HepG2 (cell line): ENCODE data around the gene BTG3. TPM values are rescaled to one million over a fixed set of nuclear protein-coding genes. Genes with fewer than 3 reads are reported as not detected.
A peak's percentile ranks its signal among the peaks of the same experiment; 100 is the strongest.

Experiments used
- ATAC-seq: fragments of 200-7000 bp; cut with Tn5 transposase; 3 replicates; pipeline ENCODE4 v1.9.1; 2020; ENCODE audit warnings: mild to moderate bottlenecking, moderate library complexity
- BruUV-seq: library from RNA; stranded (reverse); fragments of 400-500 nt; replicated peaks from 2 replicates; lab custom pipeline; 2021; lab: Mats Ljungman, UMichigan
- CTCF ChIA-PET: fragments of 300-600 bp; formaldehyde crosslinking; extraction: SDS; loops from one replicate; lab custom pipeline; 2021; ENCODE audit warnings: low total read pairs, inconsistent platforms, low intra/inter-chr PET ratio; lab: Yijun Ruan, JAX
- POLR2A ChIA-PET: fragments of 350-600 bp; sonication (Branson Sonifier 250); formaldehyde crosslinking; loops from one replicate; lab custom pipeline; 2020; ENCODE audit warnings: antibody characterized with exemption, inconsistent platforms; lab: Yijun Ruan, JAX
- DNase-seq: peaks from one replicate; pipeline ENCODE4 v3.0.0-alpha.2; 2015; ENCODE audit warnings: low spot score
- FAIRE-seq: peaks from 3 replicates; lab custom pipeline; 2011; peaks lifted over from hg19 to GRCh38; lab: Jason Lieb, UNC
- H2AFZ ChIP-seq: one replicate; pipeline ENCODE4 v1.6.1; 2011; ENCODE audit warnings: low read length, inconsistent platforms
- H3K27ac ChIP-seq: fragments of 300-600 bp; 3 replicates; pipeline ENCODE4 v1.8.0; 2011; ENCODE audit warnings: mixed run types, mild to moderate bottlenecking, mixed read lengths, low read length, inconsistent platforms; ENCODE audit not compliant: insufficient read depth; ENCODE audit errors: extremely low read length
- H3K27me3 ChIP-seq, 2 experiments: fragments of 200-600 bp in 1 of 2; 2 replicates in 1 of 2; 3 replicates in 1 of 2; pipeline versions ENCODE4 v1.6.0 to v1.8.0; 2011; ENCODE audit warnings: low read length in 2 of 2, mild to moderate bottlenecking in 2 of 2, moderate library complexity in 2 of 2, inconsistent platforms in 1 of 2; ENCODE audit not compliant: insufficient read depth in 2 of 2, control insufficient read depth in 1 of 2
- H3K36me3 ChIP-seq, 2 experiments: fragments of 200-600 bp in 1 of 2; replicated peaks in 1 of 2; 2 replicates in 1 of 2; 3 replicates in 1 of 2; pipeline versions ENCODE4 v1.5.1 to v1.8.0; 2011; ENCODE audit warnings: low read length in 2 of 2, inconsistent platforms in 1 of 2; ENCODE audit not compliant: insufficient read depth in 2 of 2, control insufficient read depth in 1 of 2
- H3K4me1 ChIP-seq: 2 replicates; pipeline ENCODE4 v1.5.1; 2012; ENCODE audit warnings: low read length, inconsistent platforms; ENCODE audit not compliant: insufficient read depth
- H3K4me2 ChIP-seq: 2 replicates; pipeline ENCODE4 v1.6.0; 2011; ENCODE audit warnings: low read depth, low read length, inconsistent platforms
- H3K4me3 ChIP-seq, 3 experiments: fragments of 200-600 bp in 1 of 3; sonication (generic), shearing (Covaris generic) in 1 of 3; replicated peaks in 1 of 3; 2 replicates each; pipeline ENCODE4 v1.5.1; 2011 to 2016; ENCODE audit warnings: low read length in 3 of 3, inconsistent platforms in 2 of 3, low read depth in 2 of 3, mild to moderate bottlenecking in 2 of 3, control low read depth in 1 of 3, mixed read lengths in 1 of 3; ENCODE audit not compliant: insufficient read depth in 1 of 3
- H3K79me2 ChIP-seq: one replicate; pipeline ENCODE4 v1.6.1; 2011; ENCODE audit warnings: low read length, inconsistent platforms; ENCODE audit not compliant: insufficient read depth
- H3K9ac ChIP-seq: 2 replicates; pipeline ENCODE4 v1.6.0; 2011; ENCODE audit warnings: mild to moderate bottlenecking, low read depth, low read length, inconsistent platforms; ENCODE audit not compliant: insufficient read depth
- H3K9me3 ChIP-seq: 2 replicates; pipeline ENCODE4 v1.5.1; 2012; ENCODE audit warnings: mild to moderate bottlenecking, low read length
- H4K20me1 ChIP-seq: 2 replicates; pipeline ENCODE4 v1.6.0; 2011; ENCODE audit warnings: inconsistent platforms, mild to moderate bottlenecking, low read length, moderate library complexity; ENCODE audit not compliant: insufficient read depth
- CENPT ChIP-seq: sonication (generic); formaldehyde crosslinking; IDR thresholded peaks from 2 replicates; pipeline ENCODE4 v1.8.0; 2022; ENCODE audit warnings: low read depth, mild to moderate bottlenecking, moderate library complexity, missing genetic modification reagents
- HCFC1 ChIP-seq: fragments of 150-350 bp; IDR thresholded peaks from 2 replicates; pipeline ENCODE4 v1.6.1; 2014; ENCODE audit warnings: low read depth, low read length
- HNF4A ChIP-seq: sonication (generic); formaldehyde crosslinking; IDR thresholded peaks from 2 replicates; pipeline ENCODE4 v1.4.0; 2020; ENCODE audit warnings: missing genetic modification reagents
- HNRNPH1 ChIP-seq: fragments of 200-400 bp; formaldehyde crosslinking; optimal IDR thresholded peaks from 2 replicates; pipeline ENCODE3; 2017; ENCODE audit warnings: mild to moderate bottlenecking, low read depth, low read length
- IRF2 ChIP-seq: IDR thresholded peaks from 2 replicates; pipeline ENCODE4 v1.6.1; 2018; ENCODE audit warnings: missing genetic modification reagents, missing compliant biosample characterization
- JUNB ChIP-seq: sonication (generic); formaldehyde crosslinking; IDR thresholded peaks from 2 replicates; pipeline ENCODE4 v1.8.0; 2022; ENCODE audit warnings: missing genetic modification reagents, mild to moderate bottlenecking, borderline replicate concordance
- MYNN ChIP-seq: sonication (generic); formaldehyde crosslinking; IDR thresholded peaks from 2 replicates; pipeline ENCODE4 v1.4.0; 2020; ENCODE audit warnings: mild to moderate bottlenecking, low read depth, missing genetic modification reagents
- NFRKB ChIP-seq: fragments of 450-650 bp; IDR thresholded peaks from 2 replicates; pipeline ENCODE4 v1.6.1; 2017
- POLR2A ChIP-seq, 2 experiments: IDR thresholded peaks; 2 replicates each; pipeline ENCODE4 v1.6.1; 2011; ENCODE audit warnings: low read depth in 2 of 2, low read length in 2 of 2, mild to moderate bottlenecking in 1 of 2, moderate library complexity in 1 of 2; ENCODE audit not compliant: insufficient read depth in 1 of 2
- SIN3B ChIP-seq: fragments of 150-350 bp; IDR thresholded peaks from 2 replicates; pipeline ENCODE4 v1.6.1; 2014; ENCODE audit warnings: low read length
- ZBTB8A ChIP-seq: sonication (generic); formaldehyde crosslinking; IDR thresholded peaks from 2 replicates; pipeline ENCODE4 v1.4.0; 2020; ENCODE audit warnings: mild to moderate bottlenecking, low read depth, missing genetic modification reagents, borderline replicate concordance
- ZNF143 ChIP-seq: sonication (generic); formaldehyde crosslinking; IDR thresholded peaks from 2 replicates; pipeline ENCODE4 v1.4.0; 2020; ENCODE audit warnings: missing genetic modification reagents
- ZNF775 ChIP-seq: sonication (generic); formaldehyde crosslinking; IDR thresholded peaks from 2 replicates; pipeline ENCODE4 v1.4.0; 2020; ENCODE audit warnings: missing genetic modification reagents, mild to moderate bottlenecking, moderate library complexity, borderline replicate concordance
- ZNF841 ChIP-seq: sonication (generic); formaldehyde crosslinking; IDR thresholded peaks from 2 replicates; pipeline ENCODE4 v1.8.1; 2023; ENCODE audit warnings: missing genetic modification reagents, borderline replicate concordance
- WGBS: methylation state at CpG from one replicate; pipeline ENCODE4 v1.1.6; 2017; ENCODE audit warnings: low lambda C conversion rate; 5-methylcytosine and 5-hydroxymethylcytosine counted together
- in situ Hi-C: cut with HindIII; loops from 2 replicates; pipeline ENCODE4 v1.10.0; 2017; ENCODE audit warnings: low pct_unique_long_range_greater_than_20kb; ENCODE audit not compliant: extremely low pct_ligation_motif_present
- intact Hi-C: fragments of 100-400 bp; cut with micrococcal nuclease; formaldehyde crosslinking; loops from one replicate; pipeline ENCODE4 v1.10.0; 2022; ENCODE audit not compliant: unreplicated experiment
- polyA plus RNA-seq, 8 experiments: library from polyadenylated mRNA; depleted of rRNA in 3 of 8; stranded (reverse) in 7 of 8; unstranded in 1 of 8; fragments of >200 nt; fragmentation: Illumina TruSeq in 4 of 8; extraction: Trizol in 4 of 8; gene quantifications; 2 replicates each; pipeline versions ENCODE4 v1.2.1 to v1.2.3, GENCODE V29; 2011 to 2016; ENCODE audit warnings: low read depth in 4 of 8, missing spikeins in 1 of 8, mixed read lengths in 1 of 8; ENCODE audit not compliant: insufficient read depth in 1 of 8
- total RNA-seq, 5 experiments: library from RNA; depleted of rRNA; stranded (reverse); fragments of >200 nt; fragmentation: Illumina TruSeq; extraction: Trizol; gene quantifications; 2 replicates each; pipeline ENCODE4 v1.2.3, GENCODE V29; 2016; ENCODE audit warnings: low read depth in 1 of 5
- TF ChIP-seq, protein P1 (sequence below): sonication (generic); formaldehyde crosslinking; IDR thresholded peaks from 2 replicates; pipeline ENCODE4 v1.4.0; 2020; ENCODE audit warnings: missing genetic modification reagents
- TF ChIP-seq, protein P2 (sequence below): IDR thresholded peaks from 2 replicates; pipeline ENCODE4 v1.6.1; 2016; ENCODE audit warnings: missing genetic modification reagents, missing compliant biosample characterization
- TF ChIP-seq, protein P3 (sequence below): sonication (generic); formaldehyde crosslinking; IDR thresholded peaks from 2 replicates; pipeline ENCODE4 v1.4.0; 2020; ENCODE audit warnings: missing genetic modification reagents, borderline replicate concordance

Gene BTG3
- total and polyA plus RNA-seq, 2 of the 13 experiments (the other 11 are each of a cell fraction or from before 2014, with no cell fraction given) = 13.9 to 27.4 TPM

DNA sequence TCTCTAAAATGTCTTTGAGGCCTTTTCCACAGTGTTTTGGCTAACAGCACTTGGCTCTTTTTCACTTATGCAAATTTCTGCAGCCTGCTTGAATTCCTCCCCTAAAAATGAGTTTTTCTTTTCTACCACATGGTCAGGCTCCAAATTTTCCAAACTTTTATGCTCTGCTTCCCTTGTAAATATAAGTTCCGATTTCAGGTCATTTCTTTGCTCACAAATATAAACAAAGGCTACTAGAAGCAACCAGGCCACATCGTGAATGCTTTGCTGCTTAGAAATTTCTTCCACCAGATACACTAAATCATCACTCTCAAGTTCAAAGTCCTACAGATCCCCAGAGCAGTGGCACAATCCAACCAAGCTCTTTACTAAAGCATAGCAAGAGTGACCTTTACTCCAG is 28.1 kb upstream of the BTG3 start:
- no peak overlapping the region for H3K9ac ChIP-seq
- H3K79me2 ChIP-seq = no peaks in the 10 kb centered on the region
- intact Hi-C loops (no loop called here), in situ Hi-C loops (no loop called here)
- WGBS = 3% methylated on average over 2 of the region's 2 CpGs
- no peaks in the 10 kb centered on the region for H3K36me3 ChIP-seq
- no peak overlapping the region for H3K4me3 ChIP-seq
- BruUV-seq = no TSS peak
- no peak overlapping the region for H3K4me2 ChIP-seq
- no peaks in the 10 kb centered on the region for H3K9me3 ChIP-seq
- no peaks in the 10 kb centered on the region; a peak in 1 of 5 replicates for H3K27me3 ChIP-seq
- CTCF ChIA-PET = no interaction called here
- H2AFZ ChIP-seq = no peak overlapping the region
- FAIRE-seq (no peak), DNase-seq (peak; percentile 5), ATAC-seq (no peak)
- TF ChIP-seq, protein P1, sequence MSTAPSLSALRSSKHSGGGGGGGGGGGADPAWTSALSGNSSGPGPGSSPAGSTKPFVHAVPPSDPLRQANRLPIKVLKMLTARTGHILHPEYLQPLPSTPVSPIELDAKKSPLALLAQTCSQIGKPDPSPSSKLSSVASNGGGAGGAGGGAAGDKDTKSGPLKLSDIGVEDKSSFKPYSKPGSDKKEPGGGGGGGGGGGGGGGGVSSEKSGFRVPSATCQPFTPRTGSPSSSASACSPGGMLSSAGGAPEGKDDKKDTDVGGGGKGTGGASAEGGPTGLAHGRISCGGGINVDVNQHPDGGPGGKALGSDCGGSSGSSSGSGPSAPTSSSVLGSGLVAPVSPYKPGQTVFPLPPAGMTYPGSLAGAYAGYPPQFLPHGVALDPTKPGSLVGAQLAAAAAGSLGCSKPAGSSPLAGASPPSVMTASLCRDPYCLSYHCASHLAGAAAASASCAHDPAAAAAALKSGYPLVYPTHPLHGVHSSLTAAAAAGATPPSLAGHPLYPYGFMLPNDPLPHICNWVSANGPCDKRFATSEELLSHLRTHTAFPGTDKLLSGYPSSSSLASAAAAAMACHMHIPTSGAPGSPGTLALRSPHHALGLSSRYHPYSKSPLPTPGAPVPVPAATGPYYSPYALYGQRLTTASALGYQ (CRISPR knock-in tag) = no peak
- TF ChIP-seq JUNB (CRISPR knock-in tag) = no peak
- TF ChIP-seq HNRNPH1 = no peak
- no peak for TF ChIP-seq MYNN (CRISPR knock-in tag)
- TF ChIP-seq NFRKB = no peak
- TF ChIP-seq HNF4A = 0 out of 2 replicates have a peak, but pooled peaks have one; percentile 10
- TF ChIP-seq HCFC1 = no peak
- TF ChIP-seq ZNF841 (CRISPR knock-in tag) = peak; percentile 94; the same call in 1 of the 2 replicates
- TF ChIP-seq POLR2A (IDR thresholded peaks at IDR 0.05; ENCODE audit: insufficient read depth in 1 of 2, low read depth in 2 of 2, low read length in 2 of 2) = no peak
- no peaks in the 10 kb centered on the region for H3K4me1 ChIP-seq
- H4K20me1 ChIP-seq = no peaks in the 10 kb centered on the region
- no peak overlapping the region for H3K27ac ChIP-seq
- POLR2A ChIA-PET = no interaction called here

DNA sequence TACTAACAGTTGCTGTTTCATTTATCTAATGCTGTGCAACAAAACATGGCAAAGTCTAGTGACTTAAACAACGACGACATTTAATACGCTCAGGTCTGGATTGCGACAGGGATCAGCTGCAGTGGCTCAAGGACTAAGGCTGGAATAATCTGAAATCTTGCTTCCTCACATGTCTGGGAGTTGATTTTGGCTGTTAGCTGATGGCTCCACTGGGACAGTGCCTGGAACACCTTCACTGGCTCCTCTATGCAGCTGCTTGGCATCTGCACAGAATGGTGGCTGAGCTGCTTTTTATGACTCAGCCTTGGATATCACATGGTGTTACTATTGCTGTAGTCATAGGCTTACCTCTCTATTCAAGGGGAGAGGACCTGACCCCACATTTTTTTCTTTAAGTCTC is 24.0 kb upstream of the BTG3 start:
- H3K4me3 ChIP-seq = no peak overlapping the region
- H3K9me3 ChIP-seq = no peaks in the 10 kb centered on the region
- TF ChIP-seq, protein P2, sequence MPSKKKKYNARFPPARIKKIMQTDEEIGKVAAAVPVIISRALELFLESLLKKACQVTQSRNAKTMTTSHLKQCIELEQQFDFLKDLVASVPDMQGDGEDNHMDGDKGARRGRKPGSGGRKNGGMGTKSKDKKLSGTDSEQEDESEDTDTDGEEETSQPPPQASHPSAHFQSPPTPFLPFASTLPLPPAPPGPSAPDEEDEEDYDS (CRISPR knock-in tag) = no peak
- TF ChIP-seq SIN3B = no peak
- no peak for TF ChIP-seq CENPT (CRISPR knock-in tag)
- no peak for TF ChIP-seq ZNF143 (CRISPR knock-in tag)
- no peak for TF ChIP-seq IRF2 (CRISPR knock-in tag)
- TF ChIP-seq, protein P3, sequence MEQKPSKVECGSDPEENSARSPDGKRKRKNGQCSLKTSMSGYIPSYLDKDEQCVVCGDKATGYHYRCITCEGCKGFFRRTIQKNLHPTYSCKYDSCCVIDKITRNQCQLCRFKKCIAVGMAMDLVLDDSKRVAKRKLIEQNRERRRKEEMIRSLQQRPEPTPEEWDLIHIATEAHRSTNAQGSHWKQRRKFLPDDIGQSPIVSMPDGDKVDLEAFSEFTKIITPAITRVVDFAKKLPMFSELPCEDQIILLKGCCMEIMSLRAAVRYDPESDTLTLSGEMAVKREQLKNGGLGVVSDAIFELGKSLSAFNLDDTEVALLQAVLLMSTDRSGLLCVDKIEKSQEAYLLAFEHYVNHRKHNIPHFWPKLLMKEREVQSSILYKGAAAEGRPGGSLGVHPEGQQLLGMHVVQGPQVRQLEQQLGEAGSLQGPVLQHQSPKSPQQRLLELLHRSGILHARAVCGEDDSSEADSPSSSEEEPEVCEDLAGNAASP (CRISPR knock-in tag) = no peak
- TF ChIP-seq ZNF775 (CRISPR knock-in tag) = no peak
- no peak for TF ChIP-seq ZBTB8A (CRISPR knock-in tag)
- TF ChIP-seq, all 625 proteins: peak for 0
- no peaks in the 10 kb centered on the region for H3K4me1 ChIP-seq
- in situ Hi-C loops = no loop called here
- H3K27ac ChIP-seq = no peak overlapping the region
- no TSS peak for BruUV-seq
- H2AFZ ChIP-seq = no peak overlapping the region
- H4K20me1 ChIP-seq = no peaks in the 10 kb centered on the region
- H3K79me2 ChIP-seq = no peaks in the 10 kb centered on the region
- H3K9ac ChIP-seq = no peak overlapping the region
- H3K27me3 ChIP-seq = no peaks in the 10 kb centered on the region; a peak in 1 of 5 replicates
- intact Hi-C loops = no loop called here
- ChIA-PET CTCF (no interaction called here), POLR2A (no interaction called here)
- 77% methylated on average over 4 of the region's 4 CpGs for WGBS
- H3K4me2 ChIP-seq = no peak overlapping the region
- FAIRE-seq (no peak), DNase-seq (no peak), ATAC-seq (no peak)
- no peaks in the 10 kb centered on the region for H3K36me3 ChIP-seq
